MG63 (cell line): ENCODE data around the gene MYLK2. TPM values are rescaled to one million over a fixed set of nuclear protein-coding genes. Genes with fewer than 3 reads are reported as not detected.
"Not testable (repeated sequence)": the region's sequence is repeated elsewhere in the genome, so short reads cannot be mapped to it uniquely, and the experiment has no call there.

Source experiments
- DNase-seq: peaks from one replicate; pipeline ENCODE4 v3.0.0-alpha.2; 2020
- H3K27me3 ChIP-seq: fragments of 250-450 bp; sonication (Bioruptor Pico); 2 replicates; pipeline ENCODE4 v1.5.1; 2020; ENCODE audit warnings: mild to moderate bottlenecking, moderate library complexity
- H3K36me3 ChIP-seq: fragments of 250-450 bp; sonication (Bioruptor Pico); 2 replicates; pipeline ENCODE4 v1.5.1; 2020; ENCODE audit warnings: mild to moderate bottlenecking, moderate library complexity
- H3K4me3 ChIP-seq: fragments of 250-450 bp; sonication (Bioruptor Pico); 2 replicates; pipeline ENCODE4 v1.5.1; 2020; ENCODE audit warnings: mild to moderate bottlenecking, moderate library complexity
- H3K9me3 ChIP-seq: fragments of 250-450 bp; sonication (Bioruptor Pico); 2 replicates; pipeline ENCODE4 v1.5.1; 2020; ENCODE audit warnings: mild to moderate bottlenecking, moderate library complexity
- total RNA-seq: library from RNA; depleted of rRNA; stranded (reverse); fragments of >200 nt; shearing (Covaris generic); gene quantifications from 2 replicates; pipeline ENCODE4 v1.2.3, GENCODE V29; 2014; ENCODE audit warnings: low replicate concordance

MYLK2 gene
- total RNA-seq, 1 experiment from 2014 or later, result not detected

- not testable (repeated sequence) for H3K36me3 ChIP-seq, DNase-seq, H3K27me3 ChIP-seq, H3K9me3 ChIP-seq, H3K4me3 ChIP-seq
Observed at GRCh38 chr20:31828016-31828415, 8.9 kb downstream of the MYLK2 start.

DNA sequence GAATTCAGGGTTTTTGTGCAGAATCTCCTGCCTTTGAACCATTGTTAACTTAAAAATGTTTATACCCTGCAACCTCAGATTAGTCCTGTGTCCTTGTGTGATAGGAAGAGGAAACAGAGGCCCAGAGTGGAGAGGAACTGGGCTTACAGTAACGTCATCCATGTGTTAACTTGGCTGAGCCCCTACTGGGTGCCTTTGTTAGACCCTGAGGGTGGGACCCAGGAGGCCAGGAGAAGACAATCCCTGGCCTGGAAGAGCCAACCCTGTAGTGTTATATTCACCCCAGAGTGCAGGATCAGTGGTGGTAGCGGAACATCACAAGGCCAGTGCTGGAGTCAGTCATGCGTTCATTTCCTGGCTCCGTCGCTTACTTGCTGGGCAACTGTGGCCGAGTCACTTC is 10.6 kb downstream of the MYLK2 start:
- H3K36me3 ChIP-seq, result no peaks in the 10 kb centered on the region
- DNase-seq, result no peak
- no peak overlapping the region for H3K4me3 ChIP-seq
- H3K27me3 ChIP-seq, result no peaks in the 10 kb centered on the region
- no peaks in the 10 kb centered on the region for H3K9me3 ChIP-seq

DNA sequence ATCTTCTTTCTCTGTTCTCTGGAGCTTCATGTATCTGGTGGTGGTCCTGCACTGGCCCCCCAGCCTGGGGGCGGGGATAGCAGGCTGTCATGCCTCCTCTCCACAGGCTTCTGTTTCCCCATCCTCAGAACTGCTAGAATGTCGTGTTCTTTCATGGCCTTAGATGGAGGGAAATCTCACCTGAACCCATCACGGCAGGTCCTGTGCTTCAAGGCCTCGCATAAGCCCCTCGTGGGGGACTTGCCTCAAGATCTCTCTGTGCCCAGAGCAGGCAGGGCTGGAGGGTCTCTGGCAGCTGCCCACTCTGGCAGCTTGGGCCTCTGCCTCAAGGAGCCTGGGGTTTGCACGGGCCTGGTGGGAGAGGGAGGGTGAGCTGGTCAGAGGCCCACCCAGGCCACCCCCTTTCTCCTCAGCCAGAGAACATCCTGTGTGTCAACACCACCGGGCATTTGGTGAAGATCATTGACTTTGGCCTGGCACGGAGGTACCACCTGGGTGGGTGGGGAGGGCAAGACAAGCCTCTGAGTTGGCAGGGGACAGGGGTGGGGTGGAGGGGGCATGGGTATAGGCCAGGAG is 11.3 kb downstream of the MYLK2 start:
- no peaks in the 10 kb centered on the region for H3K36me3 ChIP-seq
- no peaks in the 10 kb centered on the region for H3K27me3 ChIP-seq
- H3K9me3 ChIP-seq, result no peaks in the 10 kb centered on the region
- no peak overlapping the region for H3K4me3 ChIP-seq
- DNase-seq, result no peak

DNA sequence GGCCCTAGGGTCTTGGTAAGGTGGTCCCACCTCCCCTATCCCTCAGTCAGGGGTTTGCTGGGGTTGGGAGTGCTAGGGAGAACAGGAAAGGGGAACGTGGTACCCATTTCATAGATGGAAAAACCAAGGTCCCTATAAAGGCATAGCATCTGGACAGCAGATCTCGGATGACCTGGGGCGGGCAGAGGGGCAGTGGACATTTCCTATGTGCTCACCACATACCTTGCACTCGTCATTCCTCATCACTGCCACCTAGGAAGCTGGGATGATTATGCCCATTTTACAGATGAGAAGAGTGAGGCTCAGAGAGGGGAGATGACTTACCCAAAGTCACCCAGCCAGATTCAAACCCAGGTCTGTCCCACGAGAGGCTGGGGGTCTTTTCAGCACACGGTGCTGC is 12.1 kb downstream of the MYLK2 start:
- H3K4me3 ChIP-seq, result no peak overlapping the region
- DNase-seq, result no peak

GRCh38 chr20:31831771-31832306 is 12.7 kb downstream of the MYLK2 start:
- no peaks in the 10 kb centered on the region for H3K27me3 ChIP-seq
- no peaks in the 10 kb centered on the region; the same call in 1 of the 2 replicates for H3K9me3 ChIP-seq
- H3K36me3 ChIP-seq, result no peaks in the 10 kb centered on the region
- no peak overlapping the region for H3K4me3 ChIP-seq
- no peak for DNase-seq

More for the DNA sequence above, 12.1 kb downstream of the MYLK2 start:
- no peaks in the 10 kb centered on the region for H3K27me3 ChIP-seq
- H3K36me3 ChIP-seq, result no peaks in the 10 kb centered on the region
- no peaks in the 10 kb centered on the region for H3K9me3 ChIP-seq

DNA sequence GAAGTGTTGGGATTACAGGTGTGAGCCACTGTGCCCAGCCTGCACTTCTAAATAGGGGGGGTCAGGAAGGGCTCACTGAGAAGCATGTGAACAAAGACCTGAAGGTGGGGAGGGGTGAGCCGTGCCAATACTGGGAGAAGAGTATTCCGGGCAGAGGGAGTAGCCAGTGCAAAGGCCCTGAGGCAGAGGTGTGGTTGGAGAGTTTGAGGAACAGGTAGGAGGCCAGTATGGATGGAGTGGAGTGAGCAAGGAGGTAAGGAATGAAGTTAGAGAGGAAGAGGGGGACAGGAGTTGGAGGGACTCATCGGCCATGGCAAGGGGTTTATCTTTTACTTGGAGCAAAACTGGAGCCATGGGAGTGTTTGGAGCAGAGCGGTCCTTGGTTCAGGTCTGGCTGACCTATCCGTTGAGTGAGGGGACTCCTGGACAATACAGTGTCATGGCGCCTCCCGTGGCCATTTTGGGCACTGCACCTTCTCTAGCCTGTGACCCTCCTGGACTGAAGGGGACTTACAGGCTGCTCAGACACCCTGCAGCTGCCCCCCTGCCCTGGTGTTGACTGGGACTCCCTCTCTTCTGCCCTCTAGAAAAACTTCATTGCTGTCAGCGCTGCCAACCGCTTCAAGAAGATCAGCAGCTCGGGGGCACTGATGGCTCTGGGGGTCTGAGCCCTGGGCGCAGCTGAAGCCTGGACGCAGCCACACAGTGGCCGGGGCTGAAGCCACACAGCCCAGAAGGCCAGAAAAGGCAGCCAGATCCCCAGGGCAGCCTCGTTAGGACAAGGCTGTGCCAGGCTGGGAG is 14.2 kb downstream of the MYLK2 start:
- H3K4me3 ChIP-seq, result no peak overlapping the region
- DNase-seq, result peak; percentile 40
- no peaks in the 10 kb centered on the region for H3K27me3 ChIP-seq
- no peaks in the 10 kb centered on the region for H3K36me3 ChIP-seq
- H3K9me3 ChIP-seq, result no peaks in the 10 kb centered on the region; the same call in 1 of the 2 replicates

GRCh38 chr20:31833931-31834521 is 14.9 kb downstream of the MYLK2 start:
- no peak for DNase-seq
- H3K9me3 ChIP-seq, result no peaks in the 10 kb centered on the region; the same call in 1 of the 2 replicates
- no peak overlapping the region for H3K4me3 ChIP-seq
- no peaks in the 10 kb centered on the region for H3K27me3 ChIP-seq
- no peaks in the 10 kb centered on the region for H3K36me3 ChIP-seq

- no peak for DNase-seq
- Histone ChIP-seq H3K27me3 (no peaks in the 10 kb centered on the region), H3K9me3 (no peaks in the 10 kb centered on the region; the same call in 1 of the 2 replicates), H3K4me3 (no peak overlapping the region), H3K36me3 (no peaks in the 10 kb centered on the region)
Observed at GRCh38 chr20:31835554-31835953, 16.4 kb downstream of the MYLK2 start.

GRCh38 chr20:31835977-31836852 is 17.1 kb downstream of the MYLK2 start:
- Histone ChIP-seq H3K9me3 (no peaks in the 10 kb centered on the region; the same call in 1 of the 2 replicates), H3K4me3 (no peak overlapping the region)
- DNase-seq, result peak; percentile 98

GRCh38 chr20:31836853-31837608 is 17.9 kb downstream of the MYLK2 start:
- no peaks in the 10 kb centered on the region for H3K36me3 ChIP-seq
- DNase-seq, result peak; percentile 63
- no peaks in the 10 kb centered on the region for H3K27me3 ChIP-seq
- H3K4me3 ChIP-seq, result no peak overlapping the region
- no peaks in the 10 kb centered on the region; the same call in 1 of the 2 replicates for H3K9me3 ChIP-seq

More at GRCh38 chr20:31835977-31836852, 17.1 kb downstream of the MYLK2 start:
- H3K27me3 ChIP-seq, result no peaks in the 10 kb centered on the region
- no peaks in the 10 kb centered on the region for H3K36me3 ChIP-seq

DNA sequence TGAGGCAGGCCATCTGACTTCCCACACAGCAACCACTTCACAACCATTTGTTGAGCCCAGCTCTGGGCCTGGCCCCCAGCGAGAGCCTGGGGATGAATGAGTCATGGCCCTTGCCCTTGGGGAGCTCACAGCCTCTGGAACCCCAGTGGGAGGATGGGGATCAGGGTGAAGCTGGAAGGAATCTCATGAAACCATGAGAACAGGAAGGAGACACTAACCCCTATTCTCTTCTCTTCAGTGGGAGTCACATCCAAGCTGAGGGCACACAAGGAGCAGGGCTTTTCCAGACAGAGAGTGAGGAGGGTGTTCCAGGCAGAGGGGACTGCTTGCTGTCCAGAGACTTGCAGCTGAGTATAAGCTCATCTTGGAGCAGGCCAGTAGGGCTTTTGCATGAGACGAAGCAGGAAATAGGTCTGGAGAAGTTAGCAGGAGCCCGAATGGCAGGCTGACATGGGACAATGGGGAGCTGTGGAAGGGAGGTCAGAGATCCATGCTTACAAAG is 18.8 kb downstream of the MYLK2 start:
- Histone ChIP-seq H3K4me3 (no peak overlapping the region), H3K9me3 (no peaks in the 10 kb centered on the region; the same call in 1 of the 2 replicates), H3K36me3 (no peaks in the 10 kb centered on the region; the same call in 1 of the 2 replicates), H3K27me3 (no peaks in the 10 kb centered on the region)
- DNase-seq, result peak; percentile 76

GRCh38 chr20:31838646-31839292 is 19.6 kb downstream of the MYLK2 start:
- H3K9me3 ChIP-seq, result no peaks in the 10 kb centered on the region; the same call in 1 of the 2 replicates
- H3K27me3 ChIP-seq, result no peaks in the 10 kb centered on the region
- H3K36me3 ChIP-seq, result no peaks in the 10 kb centered on the region; the same call in 1 of the 2 replicates
- no peak for DNase-seq
- no peak overlapping the region for H3K4me3 ChIP-seq

DNA sequence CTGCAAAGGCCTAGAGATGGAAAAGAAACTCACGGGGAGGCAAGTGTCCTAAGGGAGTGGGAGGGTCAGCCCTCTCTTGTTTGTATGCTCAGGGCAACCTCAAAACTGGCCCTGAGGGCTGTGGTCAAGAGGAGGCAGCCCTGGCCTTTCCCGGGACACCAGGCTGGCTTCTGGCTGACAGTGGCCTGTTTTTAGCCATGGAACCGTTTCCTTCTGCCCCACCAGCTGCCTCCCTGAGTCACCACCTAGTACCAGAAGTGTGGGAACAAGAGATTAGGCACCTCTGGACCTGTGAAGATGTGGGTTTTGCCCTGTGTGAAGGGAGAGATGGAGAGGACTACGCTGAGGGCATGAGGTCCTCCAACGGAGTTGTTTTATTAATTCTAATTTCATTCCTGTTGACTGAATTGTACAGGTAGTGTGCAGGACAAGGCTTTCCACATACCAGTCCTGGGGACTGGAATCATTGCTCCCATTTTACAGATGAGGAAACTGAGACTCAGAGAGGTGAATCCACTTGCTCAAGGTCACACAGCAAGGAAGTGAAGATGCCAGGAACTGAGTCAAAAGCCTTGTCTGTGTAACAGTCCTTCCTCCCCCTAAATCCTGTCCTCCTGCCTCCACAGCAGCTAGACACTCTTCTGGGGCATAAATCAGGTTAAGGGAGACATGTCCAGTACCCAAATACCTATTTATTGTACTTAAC is 20.8 kb downstream of the MYLK2 start:
- Histone ChIP-seq H3K36me3 (no peaks in the 10 kb centered on the region; the same call in 1 of the 2 replicates), H3K9me3 (no peaks in the 10 kb centered on the region; the same call in 1 of the 2 replicates), H3K4me3 (no peak overlapping the region), H3K27me3 (no peaks in the 10 kb centered on the region)
- DNase-seq, result no peak
